ENCODE measurements around the gene NOP14.
"Not testable (repeated sequence)": the region's sequence is repeated elsewhere in the genome, so short reads cannot be mapped to it uniquely, and the experiment has no call there.

NOP14 gene

DNA sequence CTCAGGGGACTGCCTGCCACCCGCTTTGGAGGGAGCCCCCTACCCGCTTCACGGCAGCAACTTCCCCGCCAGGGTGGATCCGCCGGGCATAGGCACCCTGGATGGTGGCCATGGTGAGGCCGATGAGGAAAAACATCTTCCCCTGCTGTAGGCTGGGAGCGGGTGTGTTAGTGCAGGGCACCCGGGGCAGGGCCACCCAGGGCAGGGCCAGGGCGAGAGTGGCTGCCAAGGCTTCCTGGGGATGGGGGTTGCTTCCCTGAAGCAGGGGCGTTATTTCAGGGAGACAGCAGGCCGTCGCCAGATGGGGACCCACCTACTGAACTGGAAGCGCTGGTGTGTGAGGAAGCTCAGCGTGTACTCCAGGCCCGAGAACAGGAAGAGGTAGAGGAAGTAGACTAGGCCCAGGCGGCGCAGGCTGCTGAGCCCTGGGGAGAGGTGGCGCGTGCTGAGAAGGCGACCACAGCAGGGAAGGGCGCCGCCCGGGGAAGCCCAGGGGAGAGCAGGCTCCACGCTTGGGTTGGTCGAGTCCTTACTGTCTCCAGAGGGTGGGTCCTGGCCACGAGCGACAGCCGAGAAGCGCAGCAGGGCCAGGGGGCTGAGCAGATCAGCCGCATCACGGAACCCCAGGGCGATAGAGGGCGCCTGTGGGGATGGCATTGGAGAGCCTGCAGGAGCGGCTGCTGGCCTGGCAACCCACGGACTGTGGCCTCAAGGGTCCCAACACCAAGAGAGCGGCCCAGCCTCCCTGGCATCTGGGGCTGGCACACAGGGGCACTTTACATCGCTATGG is 31.5 kb downstream of the NOP14 start:
- no peak for DNase-seq (ENCODE audit: low read depth)

DNA sequence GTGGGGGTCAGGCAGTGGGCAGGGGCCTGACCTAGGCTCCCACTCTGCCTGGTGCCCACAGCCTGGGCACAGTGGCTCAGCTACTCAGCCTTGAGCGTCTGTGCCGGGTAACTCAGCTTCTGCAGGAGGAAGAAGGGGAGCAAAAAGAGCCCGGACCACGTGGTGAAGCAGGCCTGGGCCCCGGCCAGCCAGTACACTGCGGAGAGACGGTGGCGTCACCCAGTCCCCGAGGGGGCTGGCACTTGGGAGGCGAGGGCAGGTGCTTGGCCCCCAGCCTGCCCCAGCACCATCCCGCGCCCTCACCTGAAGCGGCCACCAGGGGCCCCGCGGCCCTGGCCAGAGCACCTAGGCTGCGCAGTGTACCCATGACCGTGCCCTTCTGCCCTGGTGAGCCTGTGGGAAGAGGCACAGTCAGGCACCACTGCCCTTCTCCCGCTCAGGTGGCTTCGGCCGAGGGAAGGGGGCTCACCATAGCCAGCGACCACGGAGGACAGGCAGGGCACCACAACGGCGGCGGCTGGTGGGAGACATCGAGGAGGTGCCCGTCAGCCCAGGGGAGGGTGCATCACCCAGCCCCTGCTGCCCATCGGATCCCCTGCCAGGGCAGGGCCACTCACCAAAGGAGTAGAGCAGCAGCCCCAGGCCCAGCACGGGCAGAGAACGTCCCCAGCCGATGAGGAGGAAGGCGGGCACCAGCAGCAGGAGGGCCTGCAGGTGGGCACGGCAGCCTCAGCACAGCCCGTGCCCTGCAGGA is 32.3 kb downstream of the NOP14 start:
- no peak for DNase-seq (ENCODE audit: low read depth)

DNA sequence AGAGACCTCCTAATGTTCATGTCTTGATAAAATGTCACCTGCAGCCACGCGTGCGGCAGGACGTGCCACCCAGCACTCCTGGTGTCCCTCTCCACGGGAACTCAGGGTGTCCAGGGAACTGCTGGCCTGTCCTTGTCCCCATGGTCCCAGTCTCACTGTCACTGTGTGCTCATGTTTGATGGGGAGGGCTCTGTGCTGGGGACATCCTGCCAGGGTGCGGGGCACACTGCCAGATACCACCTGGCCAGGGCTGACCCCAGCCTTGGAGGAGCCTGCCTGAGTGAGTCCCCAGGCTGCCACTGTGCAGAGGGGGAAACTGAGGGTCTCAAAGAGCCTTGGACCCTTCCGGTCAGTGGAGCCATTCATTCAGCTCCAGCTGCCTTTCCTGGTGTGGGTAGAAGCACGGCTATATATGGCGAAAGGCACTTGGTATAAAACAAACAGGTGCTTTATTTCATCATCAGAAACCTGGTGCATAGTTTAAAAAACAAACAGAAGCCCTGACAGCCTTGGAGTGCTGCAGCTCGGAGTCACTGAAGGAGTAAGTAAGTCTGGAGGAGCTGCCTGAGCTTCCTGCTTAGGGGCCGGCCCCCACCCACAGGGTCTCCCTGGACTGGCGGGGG is 33.0 kb downstream of the NOP14 start:
- no peak for DNase-seq (ENCODE audit: low read depth)

DNA sequence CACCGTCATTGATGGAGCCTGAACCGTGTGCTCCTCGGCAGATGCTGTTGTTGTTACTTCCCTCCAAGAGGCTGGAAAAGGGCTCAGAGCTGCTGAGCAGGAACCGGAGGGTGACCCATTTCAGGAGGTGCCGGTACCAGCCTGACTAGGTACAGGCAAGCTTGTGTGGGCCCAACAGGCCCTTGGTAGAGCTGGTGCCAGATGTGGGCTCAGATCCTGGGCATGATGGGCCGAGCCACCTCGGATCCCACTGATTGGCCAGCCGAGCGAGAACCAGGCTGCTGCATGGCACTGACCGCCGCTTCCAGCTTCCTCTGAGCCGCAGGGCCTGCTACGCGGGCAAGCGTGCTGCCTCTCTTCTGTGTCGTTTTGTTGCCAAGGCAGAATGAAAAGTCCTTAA is 33.7 kb downstream of the NOP14 start:
- DNase-seq (ENCODE audit: low read depth), result no peak

GRCh38 chr4:2928242-2929176 is 34.7 kb downstream of the NOP14 start:
- no peak for DNase-seq (ENCODE audit: low read depth)

DNA sequence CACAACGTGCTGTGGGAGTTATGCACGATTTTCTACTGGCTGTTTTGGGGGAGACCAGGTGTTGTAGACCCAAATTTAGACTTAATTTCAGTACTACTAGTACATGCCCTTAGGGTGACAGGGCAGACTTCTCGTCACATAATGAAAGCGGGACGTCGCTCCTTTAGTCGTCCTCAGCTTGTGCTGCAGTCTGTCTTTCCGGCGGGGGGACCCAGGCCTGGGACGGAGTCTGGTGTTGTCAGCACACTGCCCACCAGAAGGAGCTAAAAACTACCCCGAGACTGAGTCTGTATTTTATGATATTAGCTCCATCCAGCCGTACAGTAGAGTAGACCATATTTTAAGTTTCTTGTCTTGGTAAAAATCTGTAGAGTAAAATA is 35.5 kb downstream of the NOP14 start:
- DNase-seq (ENCODE audit: low read depth), result no peak

- DNase-seq (ENCODE audit: low read depth), result no peak
Observed at GRCh38 chr4:2927016-2927695, 36.0 kb downstream of the NOP14 start.

GRCh38 chr4:2925931-2926860 is 37.0 kb downstream of the NOP14 start:
- no peak for DNase-seq (ENCODE audit: low read depth)

DNA sequence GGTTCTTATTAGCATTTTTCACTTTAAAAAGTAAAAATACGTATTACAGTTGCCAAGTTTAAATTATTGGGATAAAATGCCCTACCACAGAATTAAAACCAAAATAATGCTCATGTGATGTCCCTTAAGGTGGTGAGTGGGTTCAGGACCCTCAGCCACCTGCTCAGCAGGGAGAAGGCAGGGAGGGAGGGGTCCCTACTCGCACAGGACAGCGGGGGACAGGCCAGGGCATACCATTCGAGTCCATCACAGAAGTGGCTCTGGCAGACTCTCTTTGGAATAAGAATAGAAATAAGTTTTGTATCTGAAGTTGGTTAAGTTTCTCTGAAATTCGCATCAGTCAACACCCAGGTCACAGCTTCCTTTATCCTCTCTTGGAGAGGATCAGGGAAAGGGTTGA is 37.7 kb downstream of the NOP14 start:
- DNase-seq (ENCODE audit: low read depth), result no peak

DNA sequence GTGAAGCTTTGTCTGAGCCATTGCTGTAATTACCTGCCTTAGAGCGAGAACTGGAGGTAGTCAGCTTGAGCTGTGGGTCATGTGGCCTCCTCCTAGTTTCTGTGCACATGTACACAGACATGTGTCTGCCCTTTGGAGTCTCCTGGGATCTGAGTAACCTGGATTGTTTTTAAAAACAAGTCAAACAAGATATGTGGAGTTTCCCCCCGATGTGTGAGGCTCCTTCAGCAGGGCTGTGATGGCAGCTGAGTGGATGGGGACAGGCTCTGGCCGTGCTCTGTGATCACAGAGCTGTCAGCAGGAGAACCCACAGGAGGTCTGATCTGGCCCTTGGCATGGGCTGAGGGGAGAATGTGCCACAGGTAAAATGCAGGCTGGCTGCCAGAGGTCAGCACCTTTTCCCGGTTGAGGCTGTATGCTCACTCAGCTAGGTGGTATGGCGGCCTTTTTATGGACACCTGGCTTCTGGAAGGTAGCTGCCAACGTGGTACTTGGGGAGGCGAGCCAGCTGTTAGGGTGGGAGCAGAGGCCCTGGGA is 38.4 kb downstream of the NOP14 start:
- DNase-seq (ENCODE audit: low read depth), result no peak

- DNase-seq (ENCODE audit: low read depth), result no peak
Observed at GRCh38 chr4:2924286-2924685, 38.9 kb downstream of the NOP14 start.

DNA sequence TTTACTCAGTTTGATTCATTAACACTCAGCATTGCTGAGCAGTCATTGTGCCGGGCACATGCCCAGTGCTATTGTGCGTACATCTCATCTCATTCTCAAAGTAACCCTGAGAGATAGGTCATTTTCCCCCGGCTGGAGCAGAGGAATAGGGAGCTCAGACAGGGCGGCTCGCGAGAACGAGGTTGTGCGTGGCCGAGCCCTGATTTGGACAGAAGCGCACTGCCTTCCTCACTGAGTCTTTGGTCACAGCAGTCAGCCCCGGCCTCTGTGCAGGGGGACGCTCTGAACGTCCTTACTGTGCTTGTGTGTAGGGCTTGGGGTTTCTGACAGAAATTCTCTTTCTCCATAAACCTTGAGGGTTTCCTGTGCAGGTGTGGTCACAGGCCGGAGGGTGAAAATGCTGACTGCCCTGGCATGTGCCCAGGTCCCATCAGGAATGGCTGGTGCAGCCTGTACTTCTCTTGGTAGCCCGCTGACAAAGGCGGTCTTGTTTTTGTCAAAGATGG is 39.5 kb downstream of the NOP14 start:
- DNase-seq (ENCODE audit: low read depth), result no peak

DNA sequence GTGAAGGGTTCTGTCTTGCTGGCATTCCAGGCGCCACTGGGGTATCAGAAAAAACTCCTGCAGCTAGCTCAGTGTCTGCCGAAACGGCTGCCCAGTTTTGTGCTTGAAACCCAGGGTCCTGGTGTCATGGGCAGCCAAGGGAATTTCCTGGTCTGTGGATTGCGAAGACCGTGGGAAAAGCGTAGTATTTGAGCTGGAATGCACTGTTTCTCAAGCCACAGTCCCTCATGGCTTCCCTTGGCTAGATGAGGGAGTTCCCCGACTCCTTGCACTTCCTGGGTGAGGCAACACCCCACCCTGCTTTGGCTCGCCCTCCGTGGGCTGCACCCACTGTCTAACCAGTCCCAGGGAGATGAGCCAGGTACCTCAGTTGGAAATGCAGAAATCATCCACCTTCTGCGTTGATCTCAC is 40.1 kb downstream of the NOP14 start:
- no peak for DNase-seq (ENCODE audit: low read depth)

DNA sequence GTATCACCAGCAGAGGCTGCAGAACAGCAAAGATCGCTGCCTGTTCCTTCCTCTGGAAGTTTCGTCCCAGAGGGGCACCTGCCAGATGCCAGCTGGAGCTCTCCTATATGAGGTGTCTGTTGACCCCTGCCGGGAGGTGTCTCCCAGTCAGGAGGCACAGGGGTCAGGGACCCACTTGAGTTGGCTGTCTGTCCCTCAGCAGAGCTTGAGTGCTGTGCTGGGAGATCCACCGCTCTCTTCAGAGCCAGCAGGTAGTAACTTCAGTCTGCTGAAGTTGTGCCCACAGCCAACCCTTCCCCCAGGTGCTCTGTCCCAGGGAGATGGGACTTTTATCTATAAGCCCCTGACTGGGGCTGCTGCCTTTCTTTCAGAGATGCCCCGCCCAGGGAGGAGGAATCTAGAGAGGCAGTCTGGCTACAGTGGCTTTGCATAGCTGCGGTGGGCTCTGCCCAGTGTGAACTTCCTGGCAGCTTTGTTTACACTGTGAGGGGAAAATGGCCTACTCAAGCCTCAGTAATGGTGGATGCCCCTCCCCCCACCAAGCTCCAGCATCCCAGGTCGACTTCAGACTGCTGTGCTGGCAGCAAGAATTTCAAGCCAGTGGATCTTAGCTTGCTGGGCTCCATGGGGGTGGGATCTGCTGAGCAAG is 40.6 kb downstream of the NOP14 start:
- DNase-seq (ENCODE audit: low read depth), result not testable (repeated sequence)

DNA sequence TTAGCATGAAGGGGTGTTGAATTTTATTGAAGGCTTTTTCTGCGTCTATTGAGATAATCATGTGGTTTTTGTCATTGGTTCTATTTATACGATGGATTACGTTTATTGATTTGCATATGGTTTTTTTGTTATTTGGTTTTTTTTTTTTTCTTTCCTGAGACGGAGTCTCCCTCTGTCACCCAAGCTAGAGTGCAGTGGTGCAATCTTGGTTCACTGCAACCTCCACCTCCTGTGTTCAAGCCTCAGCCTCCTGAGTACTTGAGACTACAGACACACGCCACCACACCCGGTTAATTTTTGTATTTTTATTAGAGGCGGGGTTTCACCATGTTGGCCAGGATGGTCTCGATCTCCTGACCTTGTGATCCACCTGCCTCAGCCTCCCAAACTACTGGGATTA is 44.5 kb downstream of the NOP14 start:
- DNase-seq (ENCODE audit: low read depth), result not testable (repeated sequence)

GRCh38 chr4:2918300-2918699 is 44.9 kb downstream of the NOP14 start:
- DNase-seq (ENCODE audit: low read depth), result not testable (repeated sequence)

DNA sequence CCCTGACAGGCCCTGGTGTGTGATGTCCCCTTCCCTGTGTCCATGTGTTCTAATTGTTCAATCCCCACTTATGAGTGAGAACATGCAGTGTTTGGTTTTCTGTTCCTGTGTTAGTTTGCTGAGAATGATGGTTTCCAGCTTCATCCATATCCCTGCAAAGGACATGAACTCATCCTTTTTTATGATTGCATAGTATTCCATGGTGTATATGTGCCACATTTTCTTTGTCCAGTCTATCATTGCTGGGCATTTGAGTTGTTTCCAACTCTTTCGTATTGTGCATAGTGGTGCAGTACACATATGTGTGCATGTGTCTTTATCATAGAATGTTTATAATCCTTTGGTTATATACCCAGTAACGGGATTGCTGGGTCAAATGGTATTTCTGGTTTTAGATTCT is 46.5 kb downstream of the NOP14 start:
- not testable (repeated sequence) for DNase-seq (ENCODE audit: low read depth)

GRCh38 chr4:2915789-2916188 is 47.4 kb downstream of the NOP14 start:
- no peak for DNase-seq (ENCODE audit: low read depth)
